HG02798 (cell line): ENCODE results near the gene ZSWIM1.
A peak's percentile ranks its signal among the peaks of the same experiment; 100 is the strongest.
"Not testable (repeated sequence)": the region's sequence is repeated elsewhere in the genome, so short reads cannot be mapped to it uniquely, and the experiment has no call there.

ENCODE experiments used
- ATAC-seq: cut with Tn5 transposase; IDR thresholded peaks from one replicate; pipeline ENCODE4 v1.9.1; 2021; ENCODE audit warnings: mild to moderate bottlenecking; ENCODE audit not compliant: unreplicated experiment, poor library complexity

ZSWIM1 gene

DNA sequence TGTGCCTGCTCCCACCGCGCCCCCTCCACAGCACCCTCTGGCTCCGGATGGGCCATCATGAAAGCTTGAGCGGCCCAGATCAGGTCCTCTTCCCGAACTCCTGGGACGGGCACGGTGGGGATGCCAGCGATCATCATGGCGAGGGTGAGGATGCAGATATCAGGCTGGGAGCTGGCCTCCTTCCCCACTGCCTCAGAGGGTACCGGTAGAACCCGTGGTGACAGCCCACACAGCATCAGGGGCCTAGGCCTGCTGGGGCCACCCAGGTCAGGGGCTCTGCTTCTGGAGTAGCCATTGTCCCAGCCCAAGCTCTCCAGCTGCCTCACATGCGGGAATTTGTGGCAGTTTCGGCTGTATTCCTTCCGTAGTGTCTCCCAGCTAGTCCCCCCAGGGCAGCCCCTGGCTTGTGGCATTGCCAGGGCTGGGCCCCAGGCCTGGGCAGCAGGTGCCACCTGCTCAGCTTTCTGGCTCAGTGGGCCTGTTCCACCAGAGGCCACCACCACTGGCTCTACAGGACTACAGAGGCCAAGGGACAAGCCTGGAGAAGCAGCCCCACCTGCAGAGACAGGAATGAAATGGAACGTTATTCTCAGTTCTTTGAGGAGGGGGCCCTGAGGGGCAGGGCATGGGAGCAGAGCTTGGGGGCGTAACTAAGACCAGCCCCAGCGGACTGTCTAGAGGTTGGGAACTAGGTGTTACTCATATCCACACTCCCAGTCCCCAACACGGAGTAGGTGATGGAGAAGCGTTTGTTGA is 5.7 kb downstream of the ZSWIM1 start:
- no peak for ATAC-seq

DNA sequence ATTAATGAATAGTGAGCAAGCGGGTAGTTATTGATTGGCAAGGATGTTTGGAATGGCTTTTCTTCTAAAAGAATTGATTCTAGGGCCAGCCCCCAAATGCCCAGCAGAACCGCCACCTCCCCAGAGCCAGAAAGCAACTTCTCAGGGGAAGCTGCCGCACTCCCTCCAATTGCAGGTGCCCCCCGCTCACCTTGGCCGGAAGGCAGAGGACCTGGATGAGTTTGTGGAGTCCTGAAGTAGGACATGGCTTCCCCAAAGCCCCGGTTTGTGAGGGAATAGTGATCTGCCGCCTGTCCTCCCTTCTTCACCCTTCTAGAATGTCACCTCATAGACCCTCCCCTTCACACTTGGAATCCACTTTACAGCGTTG is 6.3 kb downstream of the ZSWIM1 start, which contains the start of gene SPATA25:
SPATA25 (minus strand) TSS at position 277 of the 370 bp plus-strand sequence; CDS start at position 245, 32 bp downstream.
- ATAC-seq, result no peak

DNA sequence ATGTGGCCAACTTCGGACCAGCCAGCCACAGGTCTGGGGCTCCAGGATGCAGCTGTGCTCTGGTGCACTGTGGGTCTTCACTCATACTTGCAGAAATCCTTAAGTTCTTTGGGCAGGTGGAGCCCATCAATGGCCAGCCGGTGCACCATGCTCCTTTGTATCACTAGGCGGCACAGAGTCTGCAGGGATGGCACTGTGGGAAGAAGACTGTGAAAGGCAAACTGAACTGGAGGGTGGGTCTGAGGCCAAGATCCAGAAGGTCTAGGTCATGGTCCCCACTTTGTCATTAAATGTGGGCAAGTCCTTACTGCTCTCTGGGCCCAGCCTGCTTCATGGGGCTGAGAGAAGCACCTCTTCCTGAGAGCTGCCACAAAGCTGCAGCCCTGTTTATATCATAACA is 7.7 kb downstream of the ZSWIM1 start:
- ATAC-seq, result no peak

DNA sequence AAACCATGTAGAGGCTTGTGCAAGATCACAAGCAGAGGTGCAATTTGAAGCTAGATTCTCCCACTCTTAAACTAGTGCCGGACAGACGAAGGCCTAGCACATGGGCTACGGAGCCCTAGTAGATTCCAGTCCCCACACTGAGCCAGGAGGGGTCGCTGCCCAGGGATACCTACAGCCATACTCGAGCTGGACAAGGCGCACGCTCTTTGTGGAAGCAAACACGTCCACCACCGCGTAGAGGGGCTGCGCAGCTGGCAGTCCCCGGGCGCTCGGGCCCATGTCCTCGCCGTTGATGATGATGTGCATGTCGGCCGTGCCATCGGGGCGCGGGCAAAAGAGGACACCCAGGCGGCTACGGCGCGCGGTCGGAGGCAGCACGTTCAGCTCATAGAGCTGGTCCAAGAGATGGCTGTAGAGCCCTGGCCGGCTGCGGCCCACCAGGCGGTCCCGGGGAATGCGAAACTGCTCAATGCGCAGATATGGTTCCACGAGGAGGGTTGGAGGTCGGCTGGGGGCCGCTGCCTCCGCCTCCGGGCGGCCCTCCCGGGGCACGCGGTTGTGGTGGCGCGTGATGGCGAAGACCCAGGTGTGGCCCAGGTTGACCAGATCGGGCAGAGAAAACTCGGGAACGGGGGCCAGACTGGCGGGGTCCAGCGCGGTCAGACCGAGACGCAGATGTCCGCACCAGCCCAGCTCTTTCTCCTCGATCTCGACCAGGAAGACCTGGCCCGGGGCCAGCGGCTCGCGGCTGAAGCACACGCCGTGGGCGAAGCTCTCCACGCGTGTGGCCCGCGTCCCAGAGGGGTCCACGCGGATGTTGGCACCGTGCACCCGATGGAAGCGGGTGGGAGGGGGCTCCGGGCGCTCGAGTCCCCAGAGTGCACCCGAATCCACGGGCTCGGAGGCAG is 9.3 kb downstream of the ZSWIM1 start:
- ATAC-seq, result peak; percentile 6

DNA sequence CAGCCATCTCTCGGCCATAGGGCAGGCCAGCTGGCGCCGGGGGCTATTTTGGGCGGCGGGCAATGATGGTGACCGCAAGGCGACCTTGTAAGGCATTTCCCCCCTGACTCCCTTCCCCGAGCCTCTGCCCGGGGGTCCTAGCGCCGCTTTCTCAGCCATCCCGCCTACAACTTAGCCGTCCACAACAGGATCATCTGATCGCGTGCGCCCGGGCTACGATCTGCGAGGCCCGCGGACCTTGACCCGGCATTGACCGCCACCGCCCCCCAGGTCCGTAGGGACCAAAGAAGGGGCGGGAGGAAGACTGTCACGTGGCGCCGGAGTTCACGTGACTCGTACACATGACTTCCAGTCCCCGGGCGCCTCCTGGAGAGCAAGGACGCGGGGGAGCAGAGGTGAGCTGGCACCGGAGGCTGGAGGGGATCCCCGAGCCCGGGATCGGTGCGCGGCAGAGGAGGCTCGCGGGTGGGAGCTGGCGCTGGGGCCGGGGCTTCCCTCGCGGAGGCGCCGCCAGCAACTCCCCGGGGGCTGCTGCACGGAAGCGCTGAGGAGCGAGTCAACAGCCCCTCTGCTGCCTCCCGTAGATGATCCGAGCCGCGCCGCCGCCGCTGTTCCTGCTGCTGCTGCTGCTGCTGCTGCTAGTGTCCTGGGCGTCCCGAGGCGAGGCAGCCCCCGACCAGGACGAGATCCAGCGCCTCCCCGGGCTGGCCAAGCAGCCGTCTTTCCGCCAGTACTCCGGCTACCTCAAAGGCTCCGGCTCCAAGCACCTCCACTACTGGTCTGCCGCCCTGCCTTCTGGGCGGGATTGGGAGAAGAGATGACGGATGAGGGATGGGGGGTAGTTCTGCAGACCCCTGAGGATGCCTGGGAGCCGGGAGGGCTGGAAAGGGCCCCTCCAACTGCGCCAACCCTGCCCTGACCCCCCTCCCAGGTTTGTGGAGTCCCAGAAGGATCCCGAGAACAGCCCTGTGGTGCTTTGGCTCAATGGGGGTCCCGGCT is 10.3 kb downstream of the ZSWIM1 start, which contains the start of the genes CTSA and NEURL2:
CTSA (plus strand) TSS at position 351 of the 999 bp plus-strand sequence; CDS start at position 585, 234 bp downstream.
NEURL2 (minus strand) TSS at position 224 of the 999 bp plus-strand sequence; CDS start at position 7, 217 bp downstream.
- ATAC-seq, result peak; percentile 89

DNA sequence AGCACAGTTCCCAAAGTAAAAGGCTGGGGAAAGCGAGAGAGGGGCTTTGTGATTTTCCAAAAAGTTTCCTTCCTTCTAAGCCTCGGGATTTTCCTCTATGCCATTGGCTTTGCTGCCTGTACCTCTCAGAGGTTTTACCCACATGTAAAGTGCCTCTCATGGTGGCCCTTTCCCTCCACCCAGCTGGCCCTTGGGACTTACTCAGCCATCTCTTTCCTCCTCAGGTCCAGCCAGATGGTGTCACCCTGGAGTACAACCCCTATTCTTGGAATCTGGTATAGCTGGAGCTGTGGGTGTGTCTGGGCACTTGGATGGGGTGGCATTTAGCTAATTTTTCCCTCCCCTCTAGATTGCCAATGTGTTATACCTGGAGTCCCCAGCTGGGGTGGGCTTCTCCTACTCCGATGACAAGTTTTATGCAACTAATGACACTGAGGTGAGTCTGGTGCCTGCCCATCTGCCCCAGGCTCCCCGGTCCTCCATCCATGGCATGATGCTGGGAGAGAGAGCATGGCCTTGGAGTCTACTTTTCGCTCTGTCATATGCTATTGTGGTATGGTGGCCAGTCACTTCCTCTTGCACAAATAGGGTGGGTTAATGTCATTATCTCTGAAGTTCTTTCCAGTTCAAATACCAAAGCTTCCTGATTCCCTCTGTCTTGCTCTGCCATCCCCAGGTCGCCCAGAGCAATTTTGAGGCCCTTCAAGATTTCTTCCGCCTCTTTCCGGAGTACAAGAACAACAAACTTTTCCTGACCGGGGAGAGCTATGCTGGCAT is 11.2 kb downstream of the ZSWIM1 start:
- ATAC-seq, result no peak

DNA sequence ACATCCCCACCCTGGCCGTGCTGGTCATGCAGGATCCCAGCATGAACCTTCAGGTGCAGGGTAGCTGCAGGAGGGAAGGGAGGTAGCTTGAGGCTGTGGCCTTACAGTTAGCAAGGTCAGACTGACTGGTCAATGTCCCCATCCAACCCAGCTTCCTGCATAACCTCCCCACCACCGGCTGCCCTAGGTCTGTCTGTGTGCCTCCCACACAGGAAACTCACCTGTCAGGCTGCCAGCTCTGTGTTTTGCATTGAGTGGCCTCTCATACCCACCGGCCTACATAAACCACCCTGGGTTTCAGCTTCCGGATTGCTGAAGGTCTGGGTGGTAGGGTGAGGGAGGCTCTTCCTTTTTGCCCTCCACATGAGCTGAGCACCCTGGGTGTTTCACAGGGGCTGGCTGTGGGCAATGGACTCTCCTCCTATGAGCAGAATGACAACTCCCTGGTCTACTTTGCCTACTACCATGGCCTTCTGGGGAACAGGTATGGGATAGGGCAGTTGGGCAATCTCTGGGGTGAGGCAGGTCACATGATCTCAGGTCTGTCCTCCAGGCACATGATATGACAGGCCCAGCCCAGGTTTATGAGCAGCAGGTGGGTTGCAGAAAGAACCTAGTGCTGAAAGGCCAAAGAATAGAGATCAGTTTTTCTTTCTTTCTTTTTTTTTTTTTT is 11.9 kb downstream of the ZSWIM1 start:
- no peak for ATAC-seq

DNA sequence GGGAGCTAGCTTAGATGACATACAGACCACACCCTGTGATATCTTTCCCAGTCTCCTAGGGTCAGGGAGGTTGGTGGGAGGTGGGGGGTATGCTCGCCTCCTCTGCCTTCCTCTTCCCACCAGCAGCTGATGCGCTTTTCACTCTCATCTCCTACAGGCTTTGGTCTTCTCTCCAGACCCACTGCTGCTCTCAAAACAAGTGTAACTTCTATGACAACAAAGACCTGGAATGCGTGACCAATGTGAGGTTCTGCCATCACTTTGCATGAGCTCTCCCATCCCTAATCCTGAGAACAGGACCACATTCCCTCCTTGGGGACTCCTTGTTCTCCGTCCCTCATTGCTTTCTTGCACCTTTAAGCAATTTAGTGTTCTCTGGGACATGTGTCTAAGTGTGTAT is 12.8 kb downstream of the ZSWIM1 start:
- no peak for ATAC-seq

DNA sequence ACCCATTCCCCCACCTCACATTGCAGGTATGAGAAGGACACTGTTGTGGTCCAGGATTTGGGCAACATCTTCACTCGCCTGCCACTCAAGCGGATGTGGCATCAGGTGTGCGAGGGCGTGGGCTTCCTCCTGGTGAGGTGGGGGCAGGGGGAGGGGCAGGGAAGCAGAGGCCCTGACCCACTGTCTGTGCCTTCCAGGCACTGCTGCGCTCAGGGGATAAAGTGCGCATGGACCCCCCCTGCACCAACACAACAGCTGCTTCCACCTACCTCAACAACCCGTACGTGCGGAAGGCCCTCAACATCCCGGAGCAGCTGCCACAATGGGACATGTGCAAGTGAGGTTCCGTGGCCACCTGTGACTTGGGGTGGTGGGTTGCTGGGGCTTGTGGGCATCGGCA is 13.8 kb downstream of the ZSWIM1 start:
- ATAC-seq, result no peak

DNA sequence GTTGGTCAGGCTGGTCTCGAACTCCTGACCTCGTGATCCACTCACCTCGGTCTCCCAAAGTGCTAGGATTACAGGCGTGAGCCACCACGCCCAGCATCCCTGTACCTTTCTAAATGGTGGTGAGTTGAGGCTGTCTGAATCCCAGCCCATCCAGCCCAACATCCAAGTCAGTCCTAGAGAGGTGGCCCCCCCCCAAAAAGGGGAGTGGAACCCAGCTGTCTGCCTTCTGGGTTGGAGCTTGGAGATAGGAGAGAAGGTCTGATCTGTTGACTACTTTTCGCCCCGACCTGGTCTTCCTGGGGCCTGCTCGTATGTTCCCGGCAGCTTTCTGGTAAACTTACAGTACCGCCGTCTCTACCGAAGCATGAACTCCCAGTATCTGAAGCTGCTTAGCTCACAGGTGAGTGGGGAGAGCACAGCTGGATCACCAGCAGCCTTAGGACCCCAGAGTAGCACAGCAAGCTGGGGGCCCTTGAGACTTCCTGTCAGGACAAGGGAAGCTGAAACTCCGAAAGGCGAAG is 15.7 kb downstream of the ZSWIM1 start:
- no peak for ATAC-seq

DNA sequence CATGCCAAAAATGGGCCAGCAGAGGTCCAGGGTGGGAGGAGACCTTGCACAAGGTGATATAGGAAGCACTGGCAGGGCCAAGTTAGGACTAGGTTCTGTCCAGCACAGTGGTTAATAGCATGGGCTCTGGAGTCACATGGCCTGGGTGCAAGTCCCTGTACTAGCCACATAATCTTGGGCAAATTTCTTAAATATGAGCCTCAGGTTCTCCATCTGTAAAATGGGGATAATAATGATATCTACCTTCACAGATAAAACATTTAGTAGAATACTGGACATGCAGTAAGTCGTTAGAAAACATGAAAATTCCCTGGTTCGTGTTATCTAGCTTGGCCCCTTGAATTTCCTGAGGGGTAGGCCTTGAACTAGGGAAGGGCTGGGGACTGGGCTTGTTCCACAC is 16.3 kb downstream of the ZSWIM1 start:
- ATAC-seq, result no peak

DNA sequence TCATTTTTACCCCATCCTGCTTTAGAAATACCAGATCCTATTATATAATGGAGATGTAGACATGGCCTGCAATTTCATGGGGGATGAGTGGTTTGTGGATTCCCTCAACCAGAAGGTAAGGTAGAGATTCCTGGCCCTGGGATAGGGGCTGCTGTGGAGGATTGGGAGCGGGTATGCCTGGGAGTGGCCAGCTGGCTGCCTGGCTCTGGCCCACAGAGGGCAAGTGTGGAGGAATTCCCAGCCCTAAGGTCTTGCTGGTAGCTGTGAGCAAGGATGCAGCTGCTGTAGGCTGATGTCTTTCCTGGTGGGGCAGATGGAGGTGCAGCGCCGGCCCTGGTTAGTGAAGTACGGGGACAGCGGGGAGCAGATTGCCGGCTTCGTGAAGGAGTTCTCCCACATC is 16.7 kb downstream of the ZSWIM1 start:
- no peak for ATAC-seq

DNA sequence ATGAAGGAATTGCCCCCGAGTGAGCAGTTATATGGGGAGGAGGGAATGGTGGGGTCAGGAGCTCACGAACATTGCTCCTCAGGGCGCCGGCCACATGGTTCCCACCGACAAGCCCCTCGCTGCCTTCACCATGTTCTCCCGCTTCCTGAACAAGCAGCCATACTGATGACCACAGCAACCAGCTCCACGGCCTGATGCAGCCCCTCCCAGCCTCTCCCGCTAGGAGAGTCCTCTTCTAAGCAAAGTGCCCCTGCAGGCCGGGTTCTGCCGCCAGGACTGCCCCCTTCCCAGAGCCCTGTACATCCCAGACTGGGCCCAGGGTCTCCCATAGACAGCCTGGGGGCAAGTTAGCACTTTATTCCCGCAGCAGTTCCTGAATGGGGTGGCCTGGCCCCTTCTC is 17.3 kb downstream of the ZSWIM1 start:
- no peak for ATAC-seq

DNA sequence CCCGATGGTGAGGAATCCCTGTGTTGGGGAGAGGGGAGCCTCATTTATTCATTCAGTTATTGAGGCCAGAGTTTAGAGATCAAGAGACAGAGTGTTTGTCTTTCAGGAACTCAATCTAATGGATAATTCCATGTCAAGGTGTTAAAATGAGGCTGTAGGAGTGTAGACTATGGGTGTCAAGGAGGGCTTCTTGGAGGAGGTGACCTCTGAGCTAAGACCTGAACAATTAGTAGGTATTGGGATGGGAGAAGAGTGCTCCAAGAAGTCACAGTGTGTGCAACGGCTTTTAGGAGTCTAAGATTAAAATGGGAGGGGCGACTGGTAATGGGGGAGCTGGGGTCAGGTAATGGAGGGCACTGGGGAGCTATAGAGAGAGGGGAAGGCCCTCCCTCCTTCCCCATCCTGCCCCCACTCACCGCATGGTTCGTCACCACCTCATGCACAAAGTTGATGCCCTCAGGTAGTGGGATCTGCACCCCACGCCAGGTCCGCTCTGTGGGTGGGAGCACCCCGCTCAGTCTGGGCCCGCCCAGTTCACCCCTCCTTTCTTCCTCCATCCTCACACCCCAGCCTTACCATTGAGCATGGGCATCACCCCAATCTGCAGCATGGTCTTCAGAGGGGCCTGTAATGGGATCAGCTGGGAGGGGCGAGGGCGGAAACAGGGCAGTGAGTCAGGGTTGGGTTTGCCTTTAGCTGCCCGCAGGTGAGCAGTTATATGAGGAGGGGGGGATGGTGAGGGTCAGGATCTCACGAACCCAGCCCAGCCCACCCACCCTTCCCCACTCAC is 18.2 kb downstream of the ZSWIM1 start:
- ATAC-seq, result no peak

DNA sequence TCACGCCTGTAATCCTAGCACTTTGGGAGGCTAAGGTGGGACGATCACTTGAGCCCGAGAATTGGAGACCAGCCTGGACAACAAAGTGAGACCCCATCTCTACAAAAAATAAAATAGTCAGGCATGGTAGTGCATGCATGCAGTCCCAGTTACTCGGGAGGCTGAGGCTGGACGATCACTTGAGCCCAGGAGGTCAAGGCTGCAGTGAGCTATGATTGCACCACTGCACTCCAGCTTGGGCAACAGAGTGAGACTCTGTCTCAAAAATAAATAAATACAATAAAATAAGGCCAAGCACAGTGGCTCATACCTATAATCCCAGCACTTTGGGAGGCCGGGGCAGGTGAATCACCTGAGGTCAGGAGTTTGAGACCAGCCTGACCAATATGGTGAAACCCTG is 20.3 kb downstream of the ZSWIM1 start:
- ATAC-seq, result not testable (repeated sequence)

DNA sequence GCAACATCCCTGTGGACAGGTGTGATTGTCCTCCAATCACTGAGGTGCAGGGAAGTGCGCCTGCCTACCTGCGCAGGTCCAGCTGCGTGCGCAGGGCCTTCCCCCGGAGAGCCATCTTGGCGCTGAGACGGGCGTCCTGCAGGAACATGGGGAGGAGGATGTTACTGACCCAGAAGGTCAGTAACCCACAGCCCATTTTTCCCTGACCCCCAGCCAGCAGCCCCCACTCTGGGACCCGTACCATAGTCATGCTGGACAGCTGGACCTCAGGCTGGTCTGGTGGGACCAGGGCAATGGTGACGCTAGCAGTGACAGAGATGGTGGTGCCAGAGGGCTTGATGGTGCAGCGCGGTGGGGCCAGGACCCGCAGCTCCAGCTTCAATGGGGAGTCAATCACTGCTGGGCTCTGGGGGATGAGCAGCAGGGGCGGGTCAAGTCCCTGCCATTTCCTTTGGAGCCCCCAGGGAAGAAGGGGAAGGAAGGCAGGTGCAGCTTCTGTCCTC is 21.2 kb downstream of the ZSWIM1 start:
- ATAC-seq, result no peak
